ENCODE results near the gene TCEAL8.

DNA sequence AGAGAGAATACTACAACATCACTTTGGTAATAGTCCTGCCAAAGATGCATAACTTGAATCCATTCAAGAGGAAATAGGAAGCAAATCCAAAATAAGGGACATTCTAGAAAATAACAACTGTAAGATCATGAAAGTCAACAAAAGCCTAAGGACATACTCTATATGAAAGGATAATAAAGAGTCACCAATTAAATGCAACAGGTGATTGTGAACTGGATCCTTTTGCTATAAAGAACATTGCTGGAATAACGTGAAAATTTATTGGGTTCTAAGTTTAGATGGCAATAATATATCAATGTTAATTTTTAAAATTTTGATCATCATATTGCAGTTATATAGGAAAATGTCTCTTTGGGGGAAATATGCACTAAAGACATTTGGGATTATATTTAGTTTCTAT is 20.1 kb downstream of the TCEAL8 start:
- TF ChIP-seq CTCF (IDR thresholded peaks at IDR 0.05) (no peak), ZMAT4 (CRISPR knock-in tag; IDR thresholded peaks at IDR 0.05) (no peak), SP1 (CRISPR knock-in tag; conservative IDR thresholded peaks at IDR 0.05) (no peak), GABPB1 (CRISPR knock-in tag; IDR thresholded peaks at IDR 0.05) (no peak), ATF3 (CRISPR knock-in tag; conservative IDR thresholded peaks at IDR 0.05) (no peak)
- TF ChIP-seq, protein P1, sequence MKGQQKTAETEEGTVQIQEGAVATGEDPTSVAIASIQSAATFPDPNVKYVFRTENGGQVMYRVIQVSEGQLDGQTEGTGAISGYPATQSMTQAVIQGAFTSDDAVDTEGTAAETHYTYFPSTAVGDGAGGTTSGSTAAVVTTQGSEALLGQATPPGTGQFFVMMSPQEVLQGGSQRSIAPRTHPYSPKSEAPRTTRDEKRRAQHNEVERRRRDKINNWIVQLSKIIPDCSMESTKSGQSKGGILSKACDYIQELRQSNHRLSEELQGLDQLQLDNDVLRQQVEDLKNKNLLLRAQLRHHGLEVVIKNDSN (CRISPR knock-in tag; IDR thresholded peaks at IDR 0.05), result no peak
